Calu3 (cell line): Measurements from ENCODE around the gene PRRG2. TPM values are rescaled to one million over a fixed set of nuclear protein-coding genes. Genes with fewer than 3 reads are reported as not detected.

Experiments used
- BruUV-seq: library from RNA; stranded (reverse); fragments of 400-500 nt; replicated peaks from 2 replicates; lab custom pipeline; 2021; lab: Mats Ljungman, UMichigan
- CTCF ChIA-PET: fragments of 300-600 bp; sonication (Branson Sonifier 250); formaldehyde crosslinking; loops from one replicate; lab custom pipeline; 2022; ENCODE audit warnings: antibody characterized with exemption; lab: Charles Lee
- DNase-seq: peaks from one replicate; pipeline ENCODE4 v3.0.0; 2022
- H3K27ac Mint-ChIP-seq: one replicate; pipeline ENCODE4 v1.8.0; 2022; ENCODE audit warnings: mixed read lengths; ENCODE audit not compliant: unreplicated experiment
- H3K27me3 Mint-ChIP-seq: one replicate; pipeline ENCODE4 v1.8.0; 2022; ENCODE audit warnings: mixed read lengths; ENCODE audit not compliant: unreplicated experiment
- H3K36me3 Mint-ChIP-seq: one replicate; pipeline ENCODE4 v1.8.0; 2022; ENCODE audit warnings: mild to moderate bottlenecking, moderate library complexity, mixed read lengths; ENCODE audit not compliant: insufficient read depth, unreplicated experiment
- H3K4me1 Mint-ChIP-seq: one replicate; pipeline ENCODE4 v1.8.0; 2022; ENCODE audit warnings: mild to moderate bottlenecking, low read depth, mixed read lengths; ENCODE audit not compliant: unreplicated experiment
- H3K4me3 Mint-ChIP-seq: one replicate; pipeline ENCODE4 v1.8.0; 2022; ENCODE audit warnings: mild to moderate bottlenecking, low read depth, moderate library complexity, mixed read lengths; ENCODE audit not compliant: unreplicated experiment
- H3K9me3 Mint-ChIP-seq: one replicate; pipeline ENCODE4 v1.8.0; 2022; ENCODE audit warnings: low read depth, mixed read lengths; ENCODE audit not compliant: unreplicated experiment
- CTCF ChIP-seq: fragments of 200-600 bp; IDR thresholded peaks from one replicate; pipeline ENCODE4 v1.8.0; 2022; ENCODE audit warnings: antibody characterized with exemption; ENCODE audit not compliant: unreplicated experiment
- intact Hi-C: fragments of 100-400 bp; cut with micrococcal nuclease; formaldehyde crosslinking; loops from one replicate; pipeline ENCODE4 v1.10.0; 2022; ENCODE audit not compliant: unreplicated experiment
- total RNA-seq: library from RNA; stranded (reverse); gene quantifications from 2 replicates; pipeline ENCODE4 v1.2.3, GENCODE V29; 2022

PRRG2 gene
- total RNA-seq, 1 experiment from 2014 or later = 22.1 TPM

- intact Hi-C loops = no loop called here
- CTCF ChIA-PET = interaction anchor here (0.6 kb wide), 1 partner anchor 18 kb away, joined by 3 read pairs; no protein-coding TSS in a partner anchor
- peaks cover 11% of the 10 kb centered on the region for H3K27me3 Mint-ChIP-seq
- no peaks in the 10 kb centered on the region for H3K9me3 Mint-ChIP-seq
- no peak for DNase-seq
- no peak overlapping the region for H3K27ac Mint-ChIP-seq
- H3K36me3 Mint-ChIP-seq = peaks cover 15% of the 10 kb centered on the region
- no peak for TF ChIP-seq CTCF
- no TSS peak for BruUV-seq
- no peaks in the 10 kb centered on the region for H3K4me1 Mint-ChIP-seq
- H3K4me3 Mint-ChIP-seq = no peak overlapping the region
Measured at GRCh38 chr19:49549045-49549444, 32.1 kb upstream of the PRRG2 start.

GRCh38 chr19:49551531-49551930 is 29.6 kb upstream of the PRRG2 start:
- peaks cover 28% of the 10 kb centered on the region for H3K36me3 Mint-ChIP-seq

GRCh38 chr19:49552749-49553148 is 28.4 kb upstream of the PRRG2 start:
- H3K4me1 Mint-ChIP-seq = no peaks in the 10 kb centered on the region
- intact Hi-C loops = no loop called here
- TF ChIP-seq CTCF = no peak
- no peak overlapping the region for H3K27ac Mint-ChIP-seq
- no TSS peak for BruUV-seq
- no peaks in the 10 kb centered on the region for H3K27me3 Mint-ChIP-seq
- no peak for DNase-seq
- peaks cover 30% of the 10 kb centered on the region for H3K36me3 Mint-ChIP-seq
- no peak overlapping the region for H3K4me3 Mint-ChIP-seq
- CTCF ChIA-PET = no interaction called here
- H3K9me3 Mint-ChIP-seq = no peaks in the 10 kb centered on the region

More at GRCh38 chr19:49551531-49551930, 29.6 kb upstream of the PRRG2 start:
- Mint-ChIP-seq H3K9me3 (no peaks in the 10 kb centered on the region), H3K4me3 (no peak overlapping the region), H3K4me1 (no peaks in the 10 kb centered on the region), H3K27ac (no peak overlapping the region), H3K27me3 (no peaks in the 10 kb centered on the region)
- BruUV-seq = no TSS peak
- no peak for TF ChIP-seq CTCF
- CTCF ChIA-PET = interaction anchor here (0.6 to 1.8 kb wide), 2 partner anchors 19 to 316 kb away, joined by 4 to 7 read pairs; no protein-coding TSS in a partner anchor
- intact Hi-C loops = no loop called here
- DNase-seq = no peak

- H3K4me3 Mint-ChIP-seq = no peak overlapping the region
- peaks cover 38% of the 10 kb centered on the region for H3K36me3 Mint-ChIP-seq
- H3K9me3 Mint-ChIP-seq = no peaks in the 10 kb centered on the region
- H3K27ac Mint-ChIP-seq = no peak overlapping the region
- no TSS peak for BruUV-seq
- CTCF ChIA-PET = interaction anchor here (0.7 kb wide), 1 partner anchor 14 kb away, joined by 8 read pairs; no protein-coding TSS in a partner anchor
- no peak for DNase-seq
- intact Hi-C loops = no loop called here
- H3K27me3 Mint-ChIP-seq = no peaks in the 10 kb centered on the region
- no peak for TF ChIP-seq CTCF
- H3K4me1 Mint-ChIP-seq = no peaks in the 10 kb centered on the region
Measured at GRCh38 chr19:49553451-49554271, 27.5 kb upstream of the PRRG2 start.
